ENCODE results near the gene FCF1. TPM values are rescaled to one million over a fixed set of nuclear protein-coding genes. Genes with fewer than 3 reads are reported as not detected.

FCF1 gene
- total RNA-seq, 1 donor from 2014 or later, result 10.0 TPM

- Histone ChIP-seq H3K4me1 (peaks cover 0 to 18% of the 10 kb centered on the region in 2 donors), H3K27ac (no peak overlapping the region), H3K4me3 (no peak overlapping the region), H3K9me3 (no peaks in the 10 kb centered on the region), H3K36me3 (peaks cover 1 to 4% of the 10 kb centered on the region in 2 donors), H3K27me3 (no peaks in the 10 kb centered on the region)
- DNase-seq (ENCODE audit: low spot score in 2 of 2), result no peak
- no peak for TF ChIP-seq CTCF (IDR thresholded peaks at IDR 0.05)
- intact Hi-C loops (cut with DNase I), result no loop called here
These were observed 2.5 kb upstream of the FCF1 start for GRCh38 chr14:74710480-74710879.

- Histone ChIP-seq H3K9me3 (no peaks in the 10 kb centered on the region), H3K36me3 (peaks cover 9 to 13% of the 10 kb centered on the region in 2 donors), H3K4me3 (peak overlapping the region in 1 of 2 donors; percentile 79), H3K4me1 (peaks cover 0 to 13% of the 10 kb centered on the region in 2 donors), H3K27ac (no peak overlapping the region), H3K27me3 (no peaks in the 10 kb centered on the region)
- no peak for DNase-seq (ENCODE audit: low spot score in 2 of 2)
- intact Hi-C loops (cut with DNase I), result loop anchor here (2.0 kb wide), 2 partner anchors 51 to 211 kb away; partner anchors contain the start of gene YLPM1
- TF ChIP-seq CTCF (IDR thresholded peaks at IDR 0.05), result no peak
These were observed 1.3 kb upstream of the FCF1 start for GRCh38 chr14:74711651-74712050.

GRCh38 chr14:74713395-74713735, 421 bp downstream of the FCF1 start:
- DNase-seq (ENCODE audit: low spot score in 2 of 2), result no peak
- Histone ChIP-seq H3K9me3 (no peaks in the 10 kb centered on the region), H3K27ac (peak overlapping the region; percentile 69 to 88), H3K27me3 (no peaks in the 10 kb centered on the region), H3K4me1 (peaks cover 0 to 13% of the 10 kb centered on the region in 2 donors), H3K4me3 (peak overlapping the region; percentile 79 to 80), H3K36me3 (peaks cover 22 to 28% of the 10 kb centered on the region in 2 donors)
- intact Hi-C loops (cut with DNase I), result loop anchor here (1.0 to 2.0 kb wide), 4 partner anchors 42 to 213 kb away; partner anchors contain the start of genes LTBP2 and YLPM1
- no peak for TF ChIP-seq CTCF (IDR thresholded peaks at IDR 0.05)

- Histone ChIP-seq H3K4me1 (no peaks in the 10 kb centered on the region), H3K4me3 (no peak overlapping the region), H3K9me3 (no peaks in the 10 kb centered on the region), H3K36me3 (peaks cover 36 to 48% of the 10 kb centered on the region in 2 donors), H3K27ac (no peak overlapping the region), H3K27me3 (no peaks in the 10 kb centered on the region)
- TF ChIP-seq CTCF (IDR thresholded peaks at IDR 0.05), result no peak
- intact Hi-C loops (cut with DNase I), result no loop called here
- no peak for DNase-seq (ENCODE audit: low spot score in 2 of 2)
These were observed 7.6 kb downstream of the FCF1 start for GRCh38 chr14:74720526-74720925.

GRCh38 chr14:74723134-74723533, 10.2 kb downstream of the FCF1 start:
- intact Hi-C loops (cut with DNase I), result no loop called here
- Histone ChIP-seq H3K27me3 (no peaks in the 10 kb centered on the region), H3K9me3 (no peaks in the 10 kb centered on the region), H3K4me1 (no peaks in the 10 kb centered on the region), H3K36me3 (peaks cover 17 to 31% of the 10 kb centered on the region in 2 donors), H3K27ac (no peak overlapping the region), H3K4me3 (no peak overlapping the region)
- TF ChIP-seq CTCF (IDR thresholded peaks at IDR 0.05), result no peak
- no peak for DNase-seq (ENCODE audit: low spot score in 2 of 2)

GRCh38 chr14:74732387-74732786, 19.4 kb downstream of the FCF1 start:
- intact Hi-C loops (cut with DNase I), result no loop called here

More at GRCh38 chr14:74732387-74732786, 19.4 kb downstream of the FCF1 start:
- no peak for TF ChIP-seq CTCF (IDR thresholded peaks at IDR 0.05)
- H3K4me1 ChIP-seq, result no peaks in the 10 kb centered on the region
- no peaks in the 10 kb centered on the region for H3K9me3 ChIP-seq
- no peaks in the 10 kb centered on the region for H3K27me3 ChIP-seq
- peaks cover 23 to 47% of the 10 kb centered on the region in 2 donors for H3K36me3 ChIP-seq
- no peak overlapping the region for H3K4me3 ChIP-seq
- no peak for DNase-seq (ENCODE audit: low spot score in 2 of 2)
- no peak overlapping the region for H3K27ac ChIP-seq
